B cell (primary cell): ENCODE results near the gene TDRD12. TPM values are rescaled to one million over a fixed set of nuclear protein-coding genes. Genes with fewer than 3 reads are reported as not detected.

ENCODE experiments used
- ATAC-seq: fragments of 200-7000 bp; cut with Tn5 transposase; one replicate; pipeline ENCODE4 v1.10.0; 2021; ENCODE audit warnings: low read depth, mild to moderate bottlenecking, moderate number of reproducible peaks, moderate library complexity
- CTCF ChIA-PET: fragments of 350-600 bp; sonication (Branson Sonifier 250); formaldehyde crosslinking; loops from one replicate; lab custom pipeline; 2021; ENCODE audit warnings: antibody characterized with exemption, inconsistent platforms; lab: Charles Lee
- POLR2A ChIA-PET: fragments of 350-600 bp; sonication (Branson Sonifier 250); formaldehyde crosslinking; loops from one replicate; lab custom pipeline; 2021; ENCODE audit warnings: antibody characterized with exemption; lab: Charles Lee
- DNase-seq: peaks from one replicate; pipeline ENCODE4 v3.0.0; 2013
- H2AFZ ChIP-seq: 2 replicates; pipeline ENCODE4 v1.6.1; 2012; ENCODE audit warnings: mild to moderate bottlenecking, low read depth, low read length; ENCODE audit not compliant: insufficient read depth, poor library complexity, severe bottlenecking
- H3K27ac ChIP-seq, 2 donors: 1 replicate in 1 of 2; 2 replicates in 1 of 2; pipeline ENCODE4 v1.5.1; 2012 to 2013; ENCODE audit warnings: low read length in 2 of 2, mild to moderate bottlenecking in 2 of 2, moderate library complexity in 1 of 2
- H3K27me3 ChIP-seq, 4 experiments: fragments of 200-600 bp in 1 of 4; sonication (generic) in 1 of 4; replicated peaks in 1 of 4; 1 replicate in 2 of 4; 2 replicates in 2 of 4; pipeline versions ENCODE4 v1.6.1 to v1.7.0; 2013 to 2016; ENCODE audit warnings: low read length in 3 of 4, mild to moderate bottlenecking in 2 of 4, mixed read lengths in 1 of 4, moderate library complexity in 1 of 4; ENCODE audit not compliant: insufficient read depth in 4 of 4, control insufficient read depth in 3 of 4; ENCODE audit errors: control extremely low read depth in 1 of 4
- H3K36me3 ChIP-seq, 2 experiments: replicated peaks in 1 of 2; 1 replicate in 1 of 2; 2 replicates in 1 of 2; pipeline versions ENCODE4 v1.6.1 to v1.7.1; 2013; ENCODE audit warnings: low read length in 1 of 2; ENCODE audit not compliant: insufficient read depth in 2 of 2, control insufficient read depth in 1 of 2; ENCODE audit errors: control extremely low read depth in 1 of 2, extremely low read depth in 1 of 2
- H3K4me1 ChIP-seq, 2 donors: fragments of 200-600 bp in 1 of 2; sonication (generic) in 1 of 2; 1 replicate in 1 of 2; 2 replicates in 1 of 2; pipeline versions ENCODE4 v1.5.1 to v1.6.1; 2013 to 2017; ENCODE audit warnings: low read length in 2 of 2; ENCODE audit not compliant: control insufficient read depth in 2 of 2, insufficient read depth in 2 of 2
- H3K4me2 ChIP-seq: replicated peaks from 2 replicates; pipeline ENCODE3; 2012; ENCODE audit warnings: mild to moderate bottlenecking, low read depth, low read length; ENCODE audit not compliant: poor library complexity, severe bottlenecking
- H3K4me3 ChIP-seq, 5 experiments: fragments of 200-600 bp in 1 of 5; sonication (generic) in 1 of 5; 1 replicate in 3 of 5; 2 replicates in 2 of 5; pipeline versions ENCODE4 v1.5.1 to v1.7.0; 2011 to 2016; ENCODE audit warnings: low read length in 4 of 5, mild to moderate bottlenecking in 4 of 5, low read depth in 2 of 5, control low read depth in 1 of 5, moderate library complexity in 1 of 5; ENCODE audit not compliant: insufficient read depth in 1 of 5; ENCODE audit errors: control extremely low read depth in 1 of 5, extremely low read depth in 1 of 5
- H3K79me2 ChIP-seq: fragments of 200-600 bp; sonication (generic); one replicate; pipeline ENCODE4 v1.6.0; 2016; ENCODE audit warnings: low read length; ENCODE audit not compliant: control insufficient read depth, insufficient read depth
- H3K9ac ChIP-seq: fragments of 200-600 bp; sonication (generic); 2 replicates; pipeline ENCODE4 v1.6.1; 2017; ENCODE audit warnings: mild to moderate bottlenecking, low read length, moderate library complexity
- H3K9me3 ChIP-seq, 3 donors: one replicate each; pipeline versions ENCODE4 v1.6.1 to v1.7.1; 2013; ENCODE audit warnings: low read length in 2 of 3; ENCODE audit not compliant: control insufficient read depth in 2 of 3, insufficient read depth in 1 of 3; ENCODE audit errors: control extremely low read depth in 1 of 3
- H4K20me1 ChIP-seq: 2 replicates; pipeline ENCODE4 v1.6.0; 2012; ENCODE audit warnings: mild to moderate bottlenecking, low read length; ENCODE audit not compliant: insufficient read depth, control insufficient read depth, poor library complexity, severe bottlenecking
- H3K27ac Mint-ChIP-seq: one replicate; pipeline ENCODE4 v1.8.0; 2021; ENCODE audit warnings: mixed read lengths
- H3K27me3 Mint-ChIP-seq: one replicate; pipeline ENCODE4 v1.8.0; 2021; ENCODE audit warnings: mixed read lengths
- H3K4me1 Mint-ChIP-seq: one replicate; pipeline ENCODE4 v1.8.0; 2021; ENCODE audit warnings: mixed read lengths
- H3K4me3 Mint-ChIP-seq: one replicate; pipeline ENCODE4 v1.8.0; 2021; ENCODE audit warnings: mixed read lengths
- H3K9me3 Mint-ChIP-seq: one replicate; pipeline ENCODE4 v1.8.0; 2022; ENCODE audit warnings: mixed read lengths; ENCODE audit not compliant: insufficient read depth
- CTCF ChIP-seq: fragments of 200-600 bp; IDR thresholded peaks from one replicate; pipeline ENCODE4 v1.8.0; 2022; ENCODE audit warnings: antibody characterized with exemption, mild to moderate bottlenecking
- EZH2 ChIP-seq: IDR thresholded peaks from 2 replicates; pipeline ENCODE4 v1.6.1; 2012; ENCODE audit warnings: borderline replicate concordance, low read depth, mild to moderate bottlenecking, moderate library complexity, low read length; ENCODE audit not compliant: insufficient read depth, poor library complexity, severe bottlenecking
- WGBS: methylation state at CpG from one replicate; pipeline ENCODE4 v1.1.5; 2013; ENCODE audit warnings: missing lambda C conversion rate; ENCODE audit not compliant: insufficient coverage; 5-methylcytosine and 5-hydroxymethylcytosine counted together
- intact Hi-C: fragments of 100-400 bp; cut with micrococcal nuclease; formaldehyde crosslinking; loops from one replicate; pipeline ENCODE4 v1.10.0; 2022
- polyA plus RNA-seq: library from polyadenylated mRNA; depleted of rRNA; stranded (reverse); fragments of >200 nt; gene quantifications from 2 replicates; pipeline ENCODE4 v1.2.3, GENCODE V29; 2012
- total RNA-seq, 2 donors: library from RNA; stranded (reverse); fragments of 120-200 nt in 1 of 2; gene quantifications; 1 replicate in 1 of 2; 2 replicates in 1 of 2; pipeline versions ENCODE4 v1.2.3 to v1.2.4, GENCODE V29; 2013 to 2022

Gene TDRD12
- total and polyA plus RNA-seq, 2 donors (not counting 1 experiment from before 2014, with no cell fraction given), result 0.30 to 1.1 TPM

DNA sequence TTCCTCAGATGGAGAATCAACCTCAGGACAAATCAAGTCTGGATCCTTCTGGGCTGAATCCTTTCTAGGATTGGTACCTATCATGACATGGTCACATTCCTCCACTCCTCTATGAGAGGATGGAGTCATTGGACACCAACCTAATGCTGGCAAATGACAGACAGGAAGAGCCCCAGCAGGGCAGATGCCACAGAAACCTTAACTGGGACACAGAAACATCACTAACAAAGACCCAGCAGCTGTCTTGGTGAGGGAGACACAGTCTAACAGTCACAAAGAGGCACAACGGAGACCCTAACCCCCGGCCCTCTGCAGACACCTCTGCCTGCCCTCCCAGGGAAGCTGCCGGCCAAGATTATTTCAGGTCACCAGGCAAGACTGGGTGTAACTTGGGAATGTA is 46.7 kb upstream of the TDRD12 start:
- H3K27me3 Mint-ChIP-seq, result peaks cover 8% of the 10 kb centered on the region
- ChIA-PET CTCF (no interaction called here), POLR2A (interaction anchor here (0.5 kb wide), 1 partner anchor 321 kb away, joined by 3 read pairs; no protein-coding TSS in a partner anchor)
- no peak overlapping the region for H3K27ac ChIP-seq
- no peaks in the 10 kb centered on the region for H3K36me3 ChIP-seq
- intact Hi-C loops, result loop anchor here (10.0 kb wide), 1 partner anchor 412 kb away; the partner anchor contains the start of gene GPATCH1
- 90% methylated on average over 2 of the region's 3 CpGs for WGBS
- H2AFZ ChIP-seq, result no peak overlapping the region
- peaks cover 25 to 34% of the 10 kb centered on the region in 2 donors for H3K4me1 ChIP-seq
- H3K9me3 ChIP-seq, result peaks cover 0 to 13% (median 0%) of the 10 kb centered on the region in 3 donors
- H3K27me3 ChIP-seq, result peaks cover 0 to 21% (median 7%) of the 10 kb centered on the region in 4 experiments
- H3K4me2 ChIP-seq, result no peak overlapping the region
- no peak overlapping the region for H3K4me3 ChIP-seq
- no peak overlapping the region for H3K27ac Mint-ChIP-seq
- H3K4me3 Mint-ChIP-seq, result peak overlapping the region; percentile 73
- H4K20me1 ChIP-seq, result peaks cover 52% of the 10 kb centered on the region
- ATAC-seq (no peak), DNase-seq (no peak)
- peaks cover 67% of the 10 kb centered on the region for H3K79me2 ChIP-seq
- no peaks in the 10 kb centered on the region for H3K9me3 Mint-ChIP-seq
- TF ChIP-seq EZH2, result no peak
- no peak for TF ChIP-seq CTCF
- peaks cover 44% of the 10 kb centered on the region for H3K4me1 Mint-ChIP-seq
- no peak overlapping the region for H3K9ac ChIP-seq

DNA sequence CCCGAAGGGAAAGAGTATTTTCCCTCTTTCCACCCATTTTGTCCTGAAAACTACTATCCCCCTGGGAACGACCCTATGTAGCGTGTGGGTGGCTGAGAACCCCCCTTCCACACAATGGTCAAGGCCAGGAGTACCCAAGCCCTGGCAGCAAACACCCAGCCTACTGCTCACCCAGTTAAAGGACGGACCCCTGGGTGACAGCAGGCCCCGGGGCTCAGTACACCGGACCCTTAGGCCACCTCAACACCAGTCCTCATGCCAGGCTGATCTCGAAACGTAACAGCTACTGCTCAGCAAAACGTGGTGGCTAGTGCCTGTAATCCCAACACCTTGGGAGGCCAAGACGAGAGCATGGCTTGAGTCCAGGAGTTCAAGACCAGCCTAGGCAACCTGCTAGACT is 46.0 kb upstream of the TDRD12 start:
- peaks cover 25 to 34% of the 10 kb centered on the region in 2 donors for H3K4me1 ChIP-seq
- peaks cover 45% of the 10 kb centered on the region for H4K20me1 ChIP-seq
- 98% methylated on average over 7 of the region's 10 CpGs for WGBS
- no peak overlapping the region for H2AFZ ChIP-seq
- ChIA-PET POLR2A (no interaction called here), CTCF (no interaction called here)
- H3K27ac ChIP-seq, result no peak overlapping the region
- peaks cover 60% of the 10 kb centered on the region for H3K79me2 ChIP-seq
- peak overlapping the region; percentile 73 for H3K4me3 Mint-ChIP-seq
- intact Hi-C loops, result loop anchor here (10.0 kb wide), 1 partner anchor 411 kb away; the partner anchor contains the start of gene GPATCH1
- H3K4me1 Mint-ChIP-seq, result peaks cover 44% of the 10 kb centered on the region
- peak overlapping the region; percentile 94 for H3K4me2 ChIP-seq
- H3K27ac Mint-ChIP-seq, result no peak overlapping the region
- peaks cover 8% of the 10 kb centered on the region for H3K27me3 Mint-ChIP-seq
- no peak for DNase-seq
- H3K9me3 Mint-ChIP-seq, result no peaks in the 10 kb centered on the region
- no peaks in the 10 kb centered on the region for H3K36me3 ChIP-seq
- H3K9ac ChIP-seq, result no peak overlapping the region
- ATAC-seq, result no peak
- H3K27me3 ChIP-seq, result peaks cover 0 to 27% (median 7%) of the 10 kb centered on the region in 4 experiments
- H3K9me3 ChIP-seq, result peaks cover 0 to 13% (median 0%) of the 10 kb centered on the region in 3 donors
- no peak for TF ChIP-seq CTCF
- TF ChIP-seq EZH2, result no peak
- no peak overlapping the region for H3K4me3 ChIP-seq
